ENCODE results near the gene SYTL3. TPM values are rescaled to one million over a fixed set of nuclear protein-coding genes. Genes with fewer than 3 reads are reported as not detected.
"Not testable (repeated sequence)": the region's sequence is repeated elsewhere in the genome, so short reads cannot be mapped to it uniquely, and the experiment has no call there.

The SYTL3 gene
- total and polyA plus RNA-seq, 10 of the 15 experiments (the other 5 are each of a cell fraction or from before 2014, with no cell fraction given) = 3.3 to 12.1 (median 6.9) TPM

GRCh38 chr6:158701268-158701667 is 51.4 kb downstream of the SYTL3 start:
- WGBS (ENCODE audit: insufficient coverage, insufficient replicate concordance, low lambda C conversion rate, missing lambda C conversion rate) = 51% methylated on average over 3 of the region's 3 CpGs
- intact Hi-C loops (cut with micrococcal nuclease; ENCODE audit: unreplicated experiment) = loop anchor here (5.0 kb wide), 3 partner anchors 116 to 431 kb away; partner anchors contain the start of gene EZR
- H3K9me3 ChIP-seq (replicated peaks; ENCODE audit: control insufficient read depth, insufficient read depth, low read length); H3K9ac ChIP-seq (ENCODE audit: control insufficient read depth, insufficient read depth, low read length); H3K27me3 ChIP-seq (replicated peaks in 1 of 2; ENCODE audit: control insufficient read depth in 2 of 2, insufficient read depth in 2 of 2, low read length in 1 of 2); ATAC-seq; H3K36me3 ChIP-seq (ENCODE audit: control insufficient read depth in 2 of 2, insufficient read depth in 2 of 2, low read length in 1 of 2); BruUV-seq (replicated peaks); H3K4me2 ChIP-seq (ENCODE audit: control insufficient read depth, insufficient read depth); FAIRE-seq; H4K20me1 ChIP-seq (ENCODE audit: control insufficient read depth, insufficient read depth); H3K79me2 ChIP-seq (ENCODE audit: control insufficient read depth, insufficient read depth, low read length); H2AFZ ChIP-seq (ENCODE audit: control insufficient read depth, low read depth, low read length); H3K4me3 ChIP-seq; H3K27ac ChIP-seq (ENCODE audit: control insufficient read depth, insufficient read depth); H3K4me1 ChIP-seq (ENCODE audit: control insufficient read depth, insufficient read depth, low read length); DNase-seq (ENCODE audit: low read depth, low spot score): not testable (repeated sequence)
- ChIA-PET CTCF (interaction anchor here (0.8 to 4.9 kb wide), 13 partner anchors 10 to 487 kb away, joined by 3 to 83 read pairs (median 4); partner anchors contain the start of gene RSPH3), RAD21 (ENCODE audit: unreplicated experiment) (interaction anchor here (0.6 to 2.3 kb wide), 9 partner anchors 10 to 487 kb away, joined by 3 to 9 read pairs (median 4); no protein-coding TSS in a partner anchor), SMC1A (ENCODE audit: uncharacterized antibody, unreplicated experiment) (interaction anchor here (0.6 to 5.3 kb wide), 7 partner anchors 56 to 403 kb away, joined by 3 to 63 read pairs (median 3); no protein-coding TSS in a partner anchor), POLR2A (interaction anchor here (0.6 to 0.9 kb wide), 3 partner anchors 124 to 271 kb away, joined by 3 to 7 read pairs (median 4); no protein-coding TSS in a partner anchor)
- in situ Hi-C loops (cut with MboI) = loop anchor here (10.0 kb wide), 1 partner anchor 434 kb away; no protein-coding TSS in a partner anchor

GRCh38 chr6:158703111-158703836 is 53.4 kb downstream of the SYTL3 start:
- ChIA-PET CTCF (interaction anchor here (0.5 to 4.9 kb wide), 27 partner anchors 12 to 431 kb away, joined by 3 to 83 read pairs (median 3); partner anchors contain the start of gene RSPH3), POLR2A (interaction anchor here (1.2 kb wide), 1 partner anchor 269 kb away, joined by 5 read pairs; no protein-coding TSS in a partner anchor), RAD21 (ENCODE audit: unreplicated experiment) (interaction anchor here (0.8 to 2.7 kb wide), 9 partner anchors 12 to 482 kb away, joined by 3 to 29 read pairs (median 6); no protein-coding TSS in a partner anchor), SMC1A (ENCODE audit: uncharacterized antibody, unreplicated experiment) (interaction anchor here (0.6 to 5.3 kb wide), 14 partner anchors 12 to 489 kb away, joined by 3 to 63 read pairs (median 4); partner anchors contain the start of gene SYTL3)
- FAIRE-seq (no peak), DNase-seq (ENCODE audit: low read depth, low spot score) (no peak), ATAC-seq (no peak)
- H3K27me3 ChIP-seq (replicated peaks in 1 of 2; ENCODE audit: control insufficient read depth in 2 of 2, insufficient read depth in 2 of 2, low read length in 1 of 2) = no peaks in the 10 kb centered on the region
- 86% methylated on average over 13 of the region's 14 CpGs for WGBS (ENCODE audit: insufficient coverage, insufficient replicate concordance, low lambda C conversion rate, missing lambda C conversion rate)
- peaks cover 9% of the 10 kb centered on the region for H3K4me1 ChIP-seq (ENCODE audit: control insufficient read depth, insufficient read depth, low read length)
- no peaks in the 10 kb centered on the region for H3K9me3 ChIP-seq (replicated peaks; ENCODE audit: control insufficient read depth, insufficient read depth, low read length)
- H3K4me2 ChIP-seq (ENCODE audit: control insufficient read depth, insufficient read depth) = no peak overlapping the region
- no peaks in the 10 kb centered on the region for H3K79me2 ChIP-seq (ENCODE audit: control insufficient read depth, insufficient read depth, low read length)
- no peaks in the 10 kb centered on the region for H4K20me1 ChIP-seq (ENCODE audit: control insufficient read depth, insufficient read depth)
- intact Hi-C loops (cut with micrococcal nuclease; ENCODE audit: unreplicated experiment) (loop anchor here (5.0 kb wide), 3 partner anchors 114 to 429 kb away; partner anchors contain the start of gene EZR), in situ Hi-C loops (cut with MboI) (loop anchor here (10.0 kb wide), 1 partner anchor 432 kb away; no protein-coding TSS in a partner anchor)
- no peak overlapping the region for H3K27ac ChIP-seq (ENCODE audit: control insufficient read depth, insufficient read depth)
- no peaks in the 10 kb centered on the region; a peak in 1 of 4 replicates for H3K36me3 ChIP-seq (ENCODE audit: control insufficient read depth in 2 of 2, insufficient read depth in 2 of 2, low read length in 1 of 2)
- no peak overlapping the region for H3K9ac ChIP-seq (ENCODE audit: control insufficient read depth, insufficient read depth, low read length)
- BruUV-seq (replicated peaks) = no TSS peak
- H2AFZ ChIP-seq (ENCODE audit: control insufficient read depth, low read depth, low read length) = no peak overlapping the region
- no peak overlapping the region for H3K4me3 ChIP-seq
- TF ChIP-seq MEF2A (IDR thresholded peaks at IDR 0.05; ENCODE audit: insufficient read depth, low read depth, low read length) (no peak), CBFB (IDR thresholded peaks at IDR 0.05; ENCODE audit: low read depth) (no peak), JUNB (IDR thresholded peaks at IDR 0.05) (no peak), ZNF687 (IDR thresholded peaks at IDR 0.05) (no peak), ZNF592 (IDR thresholded peaks at IDR 0.05) (no peak), NBN (IDR thresholded peaks at IDR 0.05) (no peak)

Data from GM12878 (cell line).